ENCODE results near the gene ZNF793.

DNA sequence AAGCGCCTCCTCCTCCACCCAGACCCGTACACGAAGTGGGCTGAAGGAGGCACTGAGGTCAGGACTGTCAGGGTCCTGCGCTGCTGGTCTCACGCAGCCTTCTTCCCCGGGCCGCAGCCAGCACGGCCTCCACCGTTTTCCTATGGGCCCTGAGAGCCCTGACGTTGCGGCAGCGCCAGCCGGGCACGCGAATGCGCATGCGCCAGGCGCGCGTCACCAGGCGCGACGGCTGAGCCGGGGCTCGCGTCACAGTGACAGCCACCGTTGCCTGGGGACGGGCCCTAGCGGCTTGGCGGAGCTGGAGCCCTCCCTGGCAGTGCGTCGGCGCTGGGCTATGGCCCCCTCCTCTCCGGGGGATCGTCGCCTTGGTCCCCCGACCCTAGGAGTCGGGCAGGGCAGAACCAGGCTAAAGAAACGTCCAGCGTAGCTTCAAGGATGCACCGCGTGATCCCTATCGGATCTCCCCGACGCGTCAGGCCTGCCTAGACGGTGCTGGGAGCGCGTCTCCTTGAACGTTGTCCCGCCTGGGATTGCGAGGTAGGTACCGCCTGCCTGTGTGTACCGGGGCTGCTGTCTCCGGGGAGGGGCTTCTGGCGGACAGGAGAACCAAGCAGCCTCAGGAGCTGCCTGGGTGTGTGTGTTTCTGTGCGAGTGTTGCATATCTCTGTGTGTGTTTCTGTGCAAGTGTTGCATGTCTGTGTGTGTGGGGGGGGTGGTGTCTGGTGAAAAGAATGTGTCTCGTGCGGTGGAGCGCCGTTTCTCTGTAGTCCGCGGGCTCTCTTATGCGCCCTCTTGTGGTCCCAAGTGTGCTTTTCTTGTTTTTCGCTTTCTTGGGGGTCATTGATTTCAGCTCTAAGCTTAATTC lies 44.6 kb downstream of the ZNF793 start:
- TF ChIP-seq, protein P1, sequence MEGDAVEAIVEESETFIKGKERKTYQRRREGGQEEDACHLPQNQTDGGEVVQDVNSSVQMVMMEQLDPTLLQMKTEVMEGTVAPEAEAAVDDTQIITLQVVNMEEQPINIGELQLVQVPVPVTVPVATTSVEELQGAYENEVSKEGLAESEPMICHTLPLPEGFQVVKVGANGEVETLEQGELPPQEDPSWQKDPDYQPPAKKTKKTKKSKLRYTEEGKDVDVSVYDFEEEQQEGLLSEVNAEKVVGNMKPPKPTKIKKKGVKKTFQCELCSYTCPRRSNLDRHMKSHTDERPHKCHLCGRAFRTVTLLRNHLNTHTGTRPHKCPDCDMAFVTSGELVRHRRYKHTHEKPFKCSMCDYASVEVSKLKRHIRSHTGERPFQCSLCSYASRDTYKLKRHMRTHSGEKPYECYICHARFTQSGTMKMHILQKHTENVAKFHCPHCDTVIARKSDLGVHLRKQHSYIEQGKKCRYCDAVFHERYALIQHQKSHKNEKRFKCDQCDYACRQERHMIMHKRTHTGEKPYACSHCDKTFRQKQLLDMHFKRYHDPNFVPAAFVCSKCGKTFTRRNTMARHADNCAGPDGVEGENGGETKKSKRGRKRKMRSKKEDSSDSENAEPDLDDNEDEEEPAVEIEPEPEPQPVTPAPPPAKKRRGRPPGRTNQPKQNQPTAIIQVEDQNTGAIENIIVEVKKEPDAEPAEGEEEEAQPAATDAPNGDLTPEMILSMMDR (IDR thresholded peaks at IDR 0.05), result peak; percentile 32 to 65 (median 42)
- TF ChIP-seq POLR2A (IDR thresholded peaks at IDR 0.05), result no peak
